OCI-LY3 (cell line): ENCODE data around the gene CCDC159.

Experiments used
- CTCF ChIP-seq: fragments of 200-600, 300-600 bp; sonication (generic); IDR thresholded peaks from 2 replicates; pipeline ENCODE4 v1.5.1; 2014; ENCODE audit warnings: antibody characterized with exemption, low read length, low read depth
- EZH2phosphoT487 ChIP-seq: fragments of 200-600 bp; shearing (Covaris generic); IDR thresholded peaks from 2 replicates; pipeline ENCODE4 v1.6.1; 2018; ENCODE audit warnings: antibody characterized with exemption, mixed run types, low read depth

DNA sequence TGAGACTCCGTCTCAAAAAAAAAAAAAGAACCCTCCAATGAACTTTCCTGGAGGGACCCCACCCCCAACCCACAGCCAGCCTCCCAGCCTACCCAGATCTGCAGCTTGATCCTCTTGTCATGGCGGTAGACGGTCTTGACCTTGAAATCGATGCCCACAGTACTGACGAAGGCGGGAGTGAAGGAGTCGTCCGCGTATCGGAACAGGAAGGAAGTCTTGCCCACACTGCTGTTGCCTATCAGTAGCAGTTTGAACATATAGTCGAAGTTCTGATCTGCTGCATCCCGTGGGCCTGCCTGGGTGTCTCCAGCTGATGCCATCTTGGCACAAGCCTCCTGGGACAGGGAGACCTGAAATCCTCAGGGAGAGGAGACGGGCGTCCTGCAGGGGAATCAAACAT is 9.2 kb upstream of the CCDC159 start:
- TF ChIP-seq CTCF (no peak), EZH2phosphoT487 (no peak)
